IMR-90 (cell line): ENCODE results near the gene AQP12A. TPM values are rescaled to one million over a fixed set of nuclear protein-coding genes. Genes with fewer than 3 reads are reported as not detected.

ENCODE experiments used
- ATAC-seq: fragments of 200-7000 bp; cut with Tn5 transposase; 2 replicates; pipeline ENCODE4 v1.9.1; 2020; ENCODE audit warnings: low read depth, mild to moderate bottlenecking, moderate library complexity
- BruUV-seq: library from RNA; stranded (reverse); fragments of 400-500 nt; replicated peaks from 2 replicates; lab custom pipeline; 2021; lab: Mats Ljungman, UMichigan
- CTCF ChIA-PET: fragments of 300-600 bp; formaldehyde crosslinking; extraction: SDS; loops from one replicate; lab custom pipeline; 2021; ENCODE audit warnings: antibody characterized with exemption; lab: Yijun Ruan, JAX
- POLR2A ChIA-PET: fragments of 300-600 bp; sonication (Branson Sonifier 250); formaldehyde crosslinking; loops from one replicate; lab custom pipeline; 2022; ENCODE audit warnings: antibody characterized with exemption; ENCODE audit not compliant: unreplicated experiment; lab: Charles Lee
- DNase-seq: peaks from one replicate; pipeline ENCODE4 v3.0.0; 2013
- H2AFZ ChIP-seq: replicated peaks from 2 replicates; pipeline ENCODE3; 2013; ENCODE audit warnings: low read length, mild to moderate bottlenecking; ENCODE audit not compliant: poor library complexity
- H2AK5ac ChIP-seq: 2 replicates; pipeline ENCODE4 v1.6.1; 2013; ENCODE audit warnings: low read depth, low read length, inconsistent platforms
- H2AK9ac ChIP-seq: replicated peaks from 2 replicates; pipeline ENCODE3; 2013; ENCODE audit warnings: mild to moderate bottlenecking, low read depth, low read length, moderate library complexity; ENCODE audit not compliant: poor library complexity
- H2BK120ac ChIP-seq: 2 replicates; pipeline ENCODE4 v1.6.1; 2013; ENCODE audit warnings: low read depth, low read length, inconsistent platforms
- H2BK15ac ChIP-seq: 3 replicates; pipeline ENCODE4 v1.6.1; 2013; ENCODE audit warnings: low read depth, low read length, inconsistent platforms
- H2BK20ac ChIP-seq: 2 replicates; pipeline ENCODE4 v1.6.1; 2013; ENCODE audit warnings: low read depth, mild to moderate bottlenecking, inconsistent platforms, low read length, moderate library complexity
- H2BK5ac ChIP-seq: 2 replicates; pipeline ENCODE4 v1.6.1; 2013; ENCODE audit warnings: mild to moderate bottlenecking, low read depth, low read length, inconsistent platforms; ENCODE audit not compliant: poor library complexity, severe bottlenecking
- H3K14ac ChIP-seq: replicated peaks from 2 replicates; pipeline ENCODE4 v1.6.1; 2013; ENCODE audit warnings: low read depth, low read length, inconsistent platforms
- H3K18ac ChIP-seq: 2 replicates; pipeline ENCODE4 v1.6.1; 2013; ENCODE audit warnings: low read depth, low read length, control low read depth
- H3K23ac ChIP-seq: 2 replicates; pipeline ENCODE4 v1.6.1; 2013; ENCODE audit warnings: low read depth, low read length, inconsistent platforms
- H3K27ac ChIP-seq: 2 replicates; pipeline ENCODE4 v1.5.1; 2013; ENCODE audit warnings: mild to moderate bottlenecking, control low read depth, low read length; ENCODE audit not compliant: insufficient read depth
- H3K27me3 ChIP-seq: 2 replicates; pipeline ENCODE4 v1.6.1; 2013; ENCODE audit warnings: low read length; ENCODE audit not compliant: control insufficient read depth, insufficient read depth
- H3K36me3 ChIP-seq: 2 replicates; pipeline ENCODE4 v1.6.1; 2013; ENCODE audit warnings: low read length, mixed read lengths; ENCODE audit not compliant: control insufficient read depth, insufficient read depth
- H3K4ac ChIP-seq: 2 replicates; pipeline ENCODE4 v1.6.1; 2013; ENCODE audit warnings: low read depth, low read length, inconsistent platforms
- H3K4me1 ChIP-seq: 2 replicates; pipeline ENCODE4 v1.6.1; 2013; ENCODE audit warnings: low read length, mixed read lengths; ENCODE audit not compliant: control insufficient read depth, insufficient read depth
- H3K4me2 ChIP-seq: 2 replicates; pipeline ENCODE4 v1.6.1; 2013; ENCODE audit warnings: low read depth, mild to moderate bottlenecking, control low read depth, low read length, moderate library complexity
- H3K4me3 ChIP-seq: 2 replicates; pipeline ENCODE4 v1.5.1; 2013; ENCODE audit warnings: low read depth, mild to moderate bottlenecking, control low read depth, low read length, moderate library complexity; ENCODE audit not compliant: insufficient read depth
- H3K56ac ChIP-seq: 2 replicates; pipeline ENCODE4 v1.6.1; 2013; ENCODE audit warnings: low read length, inconsistent platforms; ENCODE audit not compliant: insufficient read depth; ENCODE audit errors: extremely low read depth
- H3K79me1 ChIP-seq, 2 experiments: 2 replicates each; pipeline ENCODE4 v1.6.1; 2013; ENCODE audit warnings: low read length in 2 of 2, inconsistent platforms in 1 of 2, low read depth in 1 of 2
- H3K9ac ChIP-seq: 2 replicates; pipeline ENCODE4 v1.6.1; 2013; ENCODE audit warnings: low read depth, low read length, control low read depth
- H3K9me1 ChIP-seq: 2 replicates; pipeline ENCODE4 v1.6.1; 2013; ENCODE audit warnings: low read length, inconsistent platforms; ENCODE audit not compliant: insufficient read depth
- H3K9me3 ChIP-seq: 2 replicates; pipeline ENCODE4 v1.6.1; 2013; ENCODE audit warnings: low read length; ENCODE audit not compliant: control insufficient read depth, insufficient read depth
- H4K20me1 ChIP-seq: 2 replicates; pipeline ENCODE4 v1.6.1; 2013; ENCODE audit warnings: low read length, inconsistent platforms; ENCODE audit not compliant: insufficient read depth
- H4K5ac ChIP-seq: 2 replicates; pipeline ENCODE4 v1.6.1; 2013; ENCODE audit warnings: mild to moderate bottlenecking, low read depth, low read length, control low read depth
- H4K8ac ChIP-seq, 2 experiments: 2 replicates each; pipeline ENCODE4 v1.6.1; 2013; ENCODE audit warnings: low read depth in 2 of 2, low read length in 2 of 2, control low read depth in 1 of 2, inconsistent platforms in 1 of 2
- H4K91ac ChIP-seq: 2 replicates; pipeline ENCODE4 v1.6.1; 2013; ENCODE audit warnings: low read depth, low read length, inconsistent platforms; ENCODE audit not compliant: insufficient read depth
- ELK1 ChIP-seq: fragments of 150-350 bp; IDR thresholded peaks from 2 replicates; pipeline ENCODE4 v1.6.1; 2016; ENCODE audit warnings: low read depth, mild to moderate bottlenecking, low read length, moderate library complexity, borderline replicate concordance
- MXI1 ChIP-seq: IDR thresholded peaks from 2 replicates; pipeline ENCODE4 v1.6.1; 2012; ENCODE audit warnings: low read depth, mild to moderate bottlenecking, low read length, moderate library complexity, borderline replicate concordance
- POLR2A ChIP-seq: IDR thresholded peaks from 2 replicates; pipeline ENCODE4 v1.6.1; 2012; ENCODE audit warnings: mild to moderate bottlenecking, low read depth, low read length
- RCOR1 ChIP-seq: IDR thresholded peaks from 2 replicates; pipeline ENCODE4 v1.6.1; 2012; ENCODE audit warnings: mild to moderate bottlenecking, low read length, improper control_type of control experiment; ENCODE audit not compliant: insufficient replicate concordance
- WGBS, 2 experiments: methylation state at CpG; one replicate each; pipeline versions ENCODE4 v1.1.5 to v1.1.7; 2013; ENCODE audit warnings: missing lambda C conversion rate in 2 of 2; ENCODE audit not compliant: insufficient read length in 1 of 2; ENCODE audit errors: extremely low coverage in 2 of 2; 5-methylcytosine and 5-hydroxymethylcytosine counted together
- dilution Hi-C: fragments of 300-500 bp; cut with HindIII; formaldehyde crosslinking; loops from one replicate; pipeline ENCODE4 v1.14.3; 2018; ENCODE audit warnings: low sequenced_read_pairs; ENCODE audit not compliant: unreplicated experiment
- in situ Hi-C: fragments of 300-500 bp; cut with MboI; formaldehyde crosslinking; loops from 3 replicates; pipeline ENCODE4 v1.14.3; 2019; ENCODE audit warnings: low sequenced_read_pairs, inconsistent platforms, mixed read lengths
- intact Hi-C: fragments of 100-400 bp; cut with micrococcal nuclease; formaldehyde crosslinking; loops from 2 replicates; pipeline ENCODE4 v1.10.0; 2022
- polyA plus RNA-seq, 3 experiments: library from polyadenylated mRNA; depleted of rRNA; stranded (reverse); fragments of >200 nt; gene quantifications; 2 replicates each; pipeline ENCODE4 v1.2.3, GENCODE V29; 2012; ENCODE audit warnings: low replicate concordance in 1 of 3
- total RNA-seq: library from RNA; depleted of rRNA; stranded (reverse); fragments of >200 nt; gene quantifications from 2 replicates; pipeline ENCODE4 v1.2.3, GENCODE V29; 2012

AQP12A gene
- total and polyA plus RNA-seq, 2 of the 4 experiments (the other 2 are of a cell fraction), result not detected

- Histone ChIP-seq H4K8ac (no peak overlapping the region), H3K27ac (no peak overlapping the region), H3K4ac (no peak overlapping the region), H2AFZ (no peak overlapping the region), H2AK5ac (no peak overlapping the region), H3K23ac (no peak overlapping the region), H3K14ac (no peak overlapping the region), H2BK5ac (no peak overlapping the region), H3K36me3 (no peaks in the 10 kb centered on the region), H3K27me3 (peaks cover 74% of the 10 kb centered on the region), H2BK120ac (no peak overlapping the region), H4K20me1 (no peaks in the 10 kb centered on the region), H3K9me3 (no peaks in the 10 kb centered on the region; the same call in 1 of the 2 replicates), H3K79me1 (no peaks in the 10 kb centered on the region), H3K9ac (no peak overlapping the region), H3K18ac (no peak overlapping the region), H2AK9ac (no peak overlapping the region), H3K4me3 (no peak overlapping the region), H3K9me1 (no peaks in the 10 kb centered on the region), H4K91ac (no peak overlapping the region), H2BK15ac (no peak overlapping the region), H3K4me2 (no peak overlapping the region), H3K56ac (no peak overlapping the region), H3K4me1 (no peaks in the 10 kb centered on the region), H2BK20ac (no peak overlapping the region), H4K5ac (no peak overlapping the region)
- 54% methylated on average over 4 of the region's 30 CpGs; no CpG with 5 or more reads in 1 of the 2 experiments for WGBS, 2 experiments
- ChIA-PET POLR2A (no interaction called here), CTCF (no interaction called here)
- TF ChIP-seq MXI1 (no peak), POLR2A (no peak), RCOR1 (no peak), ELK1 (no peak)
- in situ Hi-C loops (no loop called here), intact Hi-C loops (no loop called here), dilution Hi-C loops (no loop called here)
- DNase-seq, result no peak
- BruUV-seq, result no TSS peak
- no peak for ATAC-seq
Observed at GRCh38 chr2:240646900-240647502, 44.7 kb upstream of the AQP12A start.
